Body of pancreas (tissue), 4 donors: ENCODE data around the gene TMOD1. TPM values are rescaled to one million over a fixed set of nuclear protein-coding genes. Genes with fewer than 3 reads are reported as not detected.

Source experiments
- ATAC-seq: fragments of 150-250 bp; one replicate; pipeline ENCODE4 v1.9.1; 2016
- DNase-seq, 4 donors: peaks; one replicate each; pipeline ENCODE4 v3.0.0-alpha.2; 2019
- H3K27ac ChIP-seq, 4 donors: fragments of 200-600 bp; sonication (generic); 1 replicate in 3 of 4; 2 replicates in 1 of 4; pipeline versions ENCODE4 v1.5.1 to v1.6.1; 2016 to 2019; ENCODE audit warnings: mild to moderate bottlenecking in 1 of 4, mixed read lengths in 1 of 4, moderate library complexity in 1 of 4
- H3K27me3 ChIP-seq, 2 donors: fragments of 200-600 bp; sonication (generic); one replicate each; pipeline ENCODE4 v1.6.0; 2016; ENCODE audit warnings: mild to moderate bottlenecking in 1 of 2
- H3K36me3 ChIP-seq, 2 donors: fragments of 200-600 bp; sonication (generic); replicated peaks in 1 of 2; 2 replicates each; pipeline ENCODE4 v1.5.1; 2016; ENCODE audit warnings: low read depth in 2 of 2; ENCODE audit not compliant: insufficient read depth in 1 of 2
- H3K4me1 ChIP-seq: fragments of 200-600 bp; sonication (generic); one replicate; pipeline ENCODE4 v1.6.0; 2016
- H3K4me3 ChIP-seq, 2 donors: fragments of 200-600 bp; sonication (generic); 1 replicate in 1 of 2; 2 replicates in 1 of 2; pipeline ENCODE4 v1.5.1; 2016 to 2019
- H3K9me3 ChIP-seq, 3 donors: fragments of 200-600 bp; sonication (generic); 1 replicate in 2 of 3; 2 replicates in 1 of 3; pipeline ENCODE4 v1.5.1; 2016
- POLR2A ChIP-seq, 3 donors: fragments of 450-650 bp; IDR thresholded peaks; one replicate each; pipeline ENCODE4 v1.6.1; 2016; ENCODE audit warnings: antibody characterized with exemption in 3 of 3, mild to moderate bottlenecking in 2 of 3
- WGBS, 2 donors: methylation state at CpG; one replicate each; pipeline ENCODE4 v1.1.5; 2017; 5-methylcytosine and 5-hydroxymethylcytosine counted together
- intact Hi-C: fragments of 100-400 bp; cut with DNase I; formaldehyde crosslinking; loops from one replicate; pipeline ENCODE4 v1.15.1; 2023
- total RNA-seq, 2 donors: library from RNA; depleted of rRNA; stranded (reverse); fragments of >200 nt; gene quantifications; one replicate each; pipeline ENCODE4 v1.1.0, GENCODE V29; 2016
- TF ChIP-seq, protein P1 (sequence below), 7 experiments: fragments of 450-650 bp in 4 of 7; fragments of 200-600 bp in 3 of 7; sonication (generic) in 3 of 7; IDR thresholded peaks; one replicate each; pipeline ENCODE4 v1.5.1; 2016 to 2019; ENCODE audit warnings: antibody characterized with exemption in 7 of 7

The TMOD1 gene
- total RNA-seq, 2 donors from 2014 or later, result 9.2 to 16.1 TPM

- H3K4me3 ChIP-seq, result no peak overlapping the region
- H3K9me3 ChIP-seq, result no peaks in the 10 kb centered on the region
- 86 to 89% methylated on average over 6 of the region's 6 CpGs for WGBS, 2 donors
- H3K36me3 ChIP-seq, result no peaks in the 10 kb centered on the region
- no peak for DNase-seq
- intact Hi-C loops, result no loop called here
- H3K4me1 ChIP-seq, result peaks cover 11% of the 10 kb centered on the region
- no peaks in the 10 kb centered on the region for H3K27me3 ChIP-seq
- H3K27ac ChIP-seq, result no peak overlapping the region
- no peak for TF ChIP-seq POLR2A (IDR thresholded peaks at IDR 0.05)
- TF ChIP-seq, protein P1, sequence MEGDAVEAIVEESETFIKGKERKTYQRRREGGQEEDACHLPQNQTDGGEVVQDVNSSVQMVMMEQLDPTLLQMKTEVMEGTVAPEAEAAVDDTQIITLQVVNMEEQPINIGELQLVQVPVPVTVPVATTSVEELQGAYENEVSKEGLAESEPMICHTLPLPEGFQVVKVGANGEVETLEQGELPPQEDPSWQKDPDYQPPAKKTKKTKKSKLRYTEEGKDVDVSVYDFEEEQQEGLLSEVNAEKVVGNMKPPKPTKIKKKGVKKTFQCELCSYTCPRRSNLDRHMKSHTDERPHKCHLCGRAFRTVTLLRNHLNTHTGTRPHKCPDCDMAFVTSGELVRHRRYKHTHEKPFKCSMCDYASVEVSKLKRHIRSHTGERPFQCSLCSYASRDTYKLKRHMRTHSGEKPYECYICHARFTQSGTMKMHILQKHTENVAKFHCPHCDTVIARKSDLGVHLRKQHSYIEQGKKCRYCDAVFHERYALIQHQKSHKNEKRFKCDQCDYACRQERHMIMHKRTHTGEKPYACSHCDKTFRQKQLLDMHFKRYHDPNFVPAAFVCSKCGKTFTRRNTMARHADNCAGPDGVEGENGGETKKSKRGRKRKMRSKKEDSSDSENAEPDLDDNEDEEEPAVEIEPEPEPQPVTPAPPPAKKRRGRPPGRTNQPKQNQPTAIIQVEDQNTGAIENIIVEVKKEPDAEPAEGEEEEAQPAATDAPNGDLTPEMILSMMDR (IDR thresholded peaks at IDR 0.05), result no peak
- no peak for ATAC-seq
Measured at GRCh38 chr9:97591535-97591934, 90.1 kb downstream of the TMOD1 start.

GRCh38 chr9:97592126-97592525 is 90.7 kb downstream of the TMOD1 start:
- H3K36me3 ChIP-seq, result no peaks in the 10 kb centered on the region
- DNase-seq, result no peak
- H3K4me1 ChIP-seq, result peaks cover 11% of the 10 kb centered on the region
- no peaks in the 10 kb centered on the region for H3K27me3 ChIP-seq
- intact Hi-C loops, result no loop called here
- H3K4me3 ChIP-seq, result no peak overlapping the region
- 84 to 96% methylated on average over 1 of the region's 1 CpG for WGBS, 2 donors
- no peak for ATAC-seq
- H3K27ac ChIP-seq, result no peak overlapping the region
- H3K9me3 ChIP-seq, result no peaks in the 10 kb centered on the region
- TF ChIP-seq, protein P1 (IDR thresholded peaks at IDR 0.05), result no peak
- TF ChIP-seq POLR2A (IDR thresholded peaks at IDR 0.05), result no peak

GRCh38 chr9:97593960-97594359 is 92.5 kb downstream of the TMOD1 start:
- intact Hi-C loops, result no loop called here
- no peak for DNase-seq
- no peaks in the 10 kb centered on the region for H3K27me3 ChIP-seq
- WGBS, 2 donors, result 84 to 89% methylated on average over 4 of the region's 4 CpGs
- H3K4me1 ChIP-seq, result peaks cover 16% of the 10 kb centered on the region
- H3K36me3 ChIP-seq, result no peaks in the 10 kb centered on the region
- no peak for TF ChIP-seq POLR2A (IDR thresholded peaks at IDR 0.05)
- TF ChIP-seq, protein P1 (IDR thresholded peaks at IDR 0.05), result no peak
- ATAC-seq, result no peak
- no peak overlapping the region for H3K4me3 ChIP-seq
- no peaks in the 10 kb centered on the region for H3K9me3 ChIP-seq
- peak overlapping the region in 3 of 4 donors; percentile 22 to 48 (median 46) for H3K27ac ChIP-seq

- Histone ChIP-seq H3K27me3 (no peaks in the 10 kb centered on the region), H3K4me1 (peaks cover 16% of the 10 kb centered on the region), H3K4me3 (no peak overlapping the region), H3K36me3 (peaks cover 0 to under 1% of the 10 kb centered on the region in 2 donors), H3K9me3 (no peaks in the 10 kb centered on the region), H3K27ac (peak overlapping the region; percentile 10 to 48 (median 34))
- 47 to 50% methylated on average over 8 to 11 of the region's 11 CpGs for WGBS, 2 donors
- intact Hi-C loops, result no loop called here
- TF ChIP-seq POLR2A (IDR thresholded peaks at IDR 0.05), result no peak
- TF ChIP-seq, protein P1 (IDR thresholded peaks at IDR 0.05), result no peak
- peak; percentile 47 to 73 (median 56) for DNase-seq
- peak; percentile 49 for ATAC-seq
Measured at GRCh38 chr9:97594381-97594921, 93.0 kb downstream of the TMOD1 start.

DNA sequence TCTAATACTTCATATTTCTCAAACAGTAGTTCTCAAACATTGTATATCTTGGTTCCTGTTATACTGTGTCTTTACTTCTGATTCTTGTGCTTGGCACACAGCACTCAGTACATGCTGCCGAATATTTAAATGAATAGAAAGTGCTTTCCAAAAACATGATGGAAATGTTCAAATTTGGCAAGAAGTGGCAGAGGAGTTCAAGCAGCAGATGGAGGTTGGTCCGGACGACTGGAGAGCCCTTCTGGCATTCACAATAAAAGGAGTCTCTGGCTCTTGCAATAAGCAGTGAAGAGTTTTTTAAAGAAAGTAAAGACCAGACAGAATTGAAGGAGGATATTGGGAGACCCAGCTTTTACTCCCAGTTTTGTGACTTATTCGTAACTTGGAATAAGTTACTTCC is 95.4 kb downstream of the TMOD1 start:
- peaks cover 0 to 18% of the 10 kb centered on the region in 2 donors for H3K36me3 ChIP-seq
- peaks cover 16% of the 10 kb centered on the region for H3K4me1 ChIP-seq
- no peaks in the 10 kb centered on the region for H3K27me3 ChIP-seq
- no peak overlapping the region for H3K4me3 ChIP-seq
- DNase-seq, result no peak
- ATAC-seq, result no peak
- 80 to 81% methylated on average over 4 of the region's 4 CpGs for WGBS, 2 donors
- H3K9me3 ChIP-seq, result no peaks in the 10 kb centered on the region
- H3K27ac ChIP-seq, result no peak overlapping the region
- TF ChIP-seq, protein P1 (IDR thresholded peaks at IDR 0.05), result no peak
- no peak for TF ChIP-seq POLR2A (IDR thresholded peaks at IDR 0.05)
- intact Hi-C loops, result no loop called here
